Thyroid gland (tissue), 4 donors: ENCODE data around the gene SERPINA4.

ENCODE experiments used
- CTCF ChIP-seq, 6 experiments: fragments of 200-600 bp in 3 of 6; fragments of 450-650 bp in 3 of 6; sonication (generic) in 3 of 6; IDR thresholded peaks; one replicate each; pipeline ENCODE4 v1.5.1; 2016 to 2019; ENCODE audit warnings: antibody characterized with exemption in 6 of 6, mild to moderate bottlenecking in 2 of 6, inconsistent platforms in 1 of 6, moderate library complexity in 1 of 6
- POLR2A ChIP-seq, 2 donors: fragments of 450-650 bp; IDR thresholded peaks; one replicate each; pipeline ENCODE4 v1.6.1; 2017; ENCODE audit warnings: antibody characterized with exemption in 2 of 2, mild to moderate bottlenecking in 2 of 2, moderate library complexity in 1 of 2

GRCh38 chr14:94615254-94615653 lies 54.0 kb downstream of the SERPINA4 start:
- TF ChIP-seq CTCF (IDR thresholded peaks at IDR 0.05), result no peak
- no peak for TF ChIP-seq POLR2A (IDR thresholded peaks at IDR 0.05)
